DND-41 (cell line): Measurements from ENCODE around the gene ARHGAP22.

ENCODE experiments used
- ATAC-seq: fragments of 200-7000 bp; cut with Tn5 transposase; 3 replicates; pipeline ENCODE4 v1.9.1; 2021; ENCODE audit warnings: low read depth; ENCODE audit not compliant: insufficient read depth
- DNase-seq: peaks from one replicate; pipeline ENCODE4 v3.0.0-alpha.2; 2020
- H2AFZ ChIP-seq: 2 replicates; pipeline ENCODE4 v1.6.0; 2012; ENCODE audit warnings: low read depth, low read length
- H3K27ac ChIP-seq: 2 replicates; pipeline ENCODE4 v1.5.1; 2012; ENCODE audit warnings: low read length, inconsistent platforms
- H3K27me3 ChIP-seq: fragments of 200-600 bp; sonication (generic); 2 replicates; pipeline ENCODE4 v1.6.0; 2012; ENCODE audit warnings: low read length, mild to moderate bottlenecking, inconsistent platforms; ENCODE audit not compliant: insufficient read depth, poor library complexity
- H3K36me3 ChIP-seq: 2 replicates; pipeline ENCODE4 v1.5.1; 2012; ENCODE audit warnings: low read length, inconsistent platforms; ENCODE audit not compliant: insufficient read depth
- H3K4me1 ChIP-seq: 2 replicates; pipeline ENCODE4 v1.5.1; 2012; ENCODE audit warnings: mild to moderate bottlenecking, low read length; ENCODE audit not compliant: insufficient read depth
- H3K4me2 ChIP-seq: 2 replicates; pipeline ENCODE4 v1.6.0; 2012; ENCODE audit warnings: mild to moderate bottlenecking, moderate library complexity, low read length, inconsistent platforms; ENCODE audit not compliant: insufficient read depth
- H3K4me3 ChIP-seq, 2 experiments: fragments of 200-600 bp in 1 of 2; shearing (Covaris generic) in 1 of 2; 2 replicates each; pipeline ENCODE4 v1.5.1; 2012 to 2016; ENCODE audit warnings: inconsistent platforms in 2 of 2, low read length in 2 of 2, mild to moderate bottlenecking in 2 of 2, low read depth in 1 of 2, moderate library complexity in 1 of 2
- H3K79me2 ChIP-seq: 2 replicates; pipeline ENCODE4 v1.6.0; 2012; ENCODE audit warnings: low read length, inconsistent platforms; ENCODE audit not compliant: insufficient read depth
- H3K9ac ChIP-seq: 2 replicates; pipeline ENCODE4 v1.6.0; 2012; ENCODE audit warnings: low read depth, mild to moderate bottlenecking, inconsistent platforms, low read length, moderate library complexity
- H3K9me3 ChIP-seq: 2 replicates; pipeline ENCODE4 v1.5.1; 2012; ENCODE audit warnings: low read length, moderate library complexity, mild to moderate bottlenecking, inconsistent platforms; ENCODE audit not compliant: insufficient read depth, severe bottlenecking
- H4K20me1 ChIP-seq: 2 replicates; pipeline ENCODE4 v1.6.0; 2012; ENCODE audit warnings: low read length; ENCODE audit not compliant: insufficient read depth
- CTCF ChIP-seq: IDR thresholded peaks from 2 replicates; pipeline ENCODE4 v1.5.1; 2012; ENCODE audit warnings: borderline replicate concordance, low read length, moderate library complexity, mild to moderate bottlenecking; ENCODE audit not compliant: poor library complexity, severe bottlenecking; ENCODE audit errors: extremely low read depth
- EZH2 ChIP-seq: IDR thresholded peaks from 3 replicates; pipeline ENCODE4 v1.6.1; 2012; ENCODE audit warnings: borderline replicate concordance, low read depth, mild to moderate bottlenecking, moderate library complexity, low read length, inconsistent platforms; ENCODE audit not compliant: severe bottlenecking

Gene ARHGAP22

GRCh38 chr10:48526846-48527505 is 77.9 kb downstream of the ARHGAP22 start:
- H3K27me3 ChIP-seq: no peaks in the 10 kb centered on the region
- TF ChIP-seq CTCF (no peak), EZH2 (no peak)

GRCh38 chr10:48526011-48526821 is 78.7 kb downstream of the ARHGAP22 start:
- Histone ChIP-seq H3K36me3 (no peaks in the 10 kb centered on the region), H3K9me3 (no peaks in the 10 kb centered on the region), H3K4me3 (no peak overlapping the region), H3K27ac (no peak overlapping the region), H4K20me1 (no peaks in the 10 kb centered on the region), H3K4me1 (no peaks in the 10 kb centered on the region), H2AFZ (no peak overlapping the region), H3K4me2 (no peak overlapping the region), H3K27me3 (no peaks in the 10 kb centered on the region), H3K9ac (no peak overlapping the region), H3K79me2 (no peaks in the 10 kb centered on the region)
- TF ChIP-seq EZH2: no peak
- no peak for TF ChIP-seq CTCF
- DNase-seq: no peak
- no peak for ATAC-seq

More at GRCh38 chr10:48526846-48527505, 77.9 kb downstream of the ARHGAP22 start:
- Histone ChIP-seq H3K4me1 (no peaks in the 10 kb centered on the region), H3K36me3 (no peaks in the 10 kb centered on the region), H3K79me2 (no peaks in the 10 kb centered on the region), H2AFZ (no peak overlapping the region), H3K9ac (no peak overlapping the region), H3K9me3 (no peaks in the 10 kb centered on the region), H3K4me2 (no peak overlapping the region), H3K4me3 (no peak overlapping the region), H4K20me1 (no peaks in the 10 kb centered on the region), H3K27ac (no peak overlapping the region)
- DNase-seq: no peak
- ATAC-seq: no peak

GRCh38 chr10:48525113-48525512 is 79.8 kb downstream of the ARHGAP22 start:
- ATAC-seq: no peak

More at GRCh38 chr10:48525113-48525512, 79.8 kb downstream of the ARHGAP22 start:
- no peak for DNase-seq
- H3K36me3 ChIP-seq: no peaks in the 10 kb centered on the region
- H3K79me2 ChIP-seq: no peaks in the 10 kb centered on the region
- no peak overlapping the region for H2AFZ ChIP-seq
- no peaks in the 10 kb centered on the region for H3K4me1 ChIP-seq
- no peaks in the 10 kb centered on the region for H3K27me3 ChIP-seq
- H3K4me3 ChIP-seq: no peak overlapping the region
- H3K9me3 ChIP-seq: no peaks in the 10 kb centered on the region
- TF ChIP-seq CTCF (no peak), EZH2 (no peak)
- no peak overlapping the region for H3K9ac ChIP-seq
- H4K20me1 ChIP-seq: no peaks in the 10 kb centered on the region
- H3K27ac ChIP-seq: no peak overlapping the region
- H3K4me2 ChIP-seq: no peak overlapping the region
